K562 (cell line): ENCODE measurements around the gene CSDE1. TPM values are rescaled to one million over a fixed set of nuclear protein-coding genes. Genes with fewer than 3 reads are reported as not detected.
A peak's percentile ranks its signal among the peaks of the same experiment; 100 is the strongest.

Experiments
- ATAC-seq: fragments of 200-7000 bp; cut with Tn5 transposase; 3 replicates; pipeline ENCODE4 v1.9.1; 2020; ENCODE audit warnings: moderate library complexity
- BruUV-seq: library from RNA; stranded (reverse); fragments of 400-500 nt; replicated peaks from 2 replicates; lab custom pipeline; 2021; lab: Mats Ljungman, UMichigan
- CTCF ChIA-PET: fragments of 300-600 bp; formaldehyde crosslinking; extraction: SDS; loops from one replicate; lab custom pipeline; 2021; ENCODE audit warnings: low intra/inter-chr PET ratio; lab: Yijun Ruan, JAX
- POLR2A ChIA-PET: fragments of 300-600, 350-650 bp; sonication (Branson Sonifier 250); formaldehyde crosslinking; extraction: SDS; loops from one replicate; lab custom pipeline; 2021; ENCODE audit warnings: antibody characterized with exemption, inconsistent platforms; lab: Yijun Ruan, JAX
- DNase-seq, 4 experiments: peaks; one replicate each; pipeline versions ENCODE4 v3.0.0 to v3.0.0-alpha.2; 2011 to 2018; ENCODE audit warnings: low spot score in 3 of 4, mixed read lengths in 3 of 4; ENCODE audit errors: extremely low read depth in 1 of 4
- FAIRE-seq: peaks from 2 replicates; lab custom pipeline; 2011; peaks lifted over from hg19 to GRCh38; lab: Jason Lieb, UNC
- H2AFZ ChIP-seq: 2 replicates; pipeline ENCODE4 v1.6.0; 2011; ENCODE audit warnings: low read depth, low read length, control low read depth, inconsistent platforms
- H3K27ac ChIP-seq: fragments of 200-600 bp; 3 replicates; pipeline ENCODE4 v1.8.0; 2011; ENCODE audit warnings: low read depth, mild to moderate bottlenecking, control low read depth, inconsistent platforms, low read length, moderate library complexity, mixed read lengths; ENCODE audit errors: extremely low read depth
- H3K27me3 ChIP-seq, 2 experiments: fragments of 300-600 bp in 1 of 2; 2 replicates in 1 of 2; 3 replicates in 1 of 2; pipeline versions ENCODE4 v1.6.0 to v1.8.0; 2011; ENCODE audit warnings: inconsistent platforms in 2 of 2, low read length in 2 of 2, mild to moderate bottlenecking in 1 of 2, mixed read lengths in 1 of 2, moderate library complexity in 1 of 2; ENCODE audit not compliant: control insufficient read depth in 2 of 2, insufficient read depth in 2 of 2
- H3K36me3 ChIP-seq: fragments of 300-600 bp; 3 replicates; pipeline ENCODE4 v1.8.0; 2011; ENCODE audit warnings: mild to moderate bottlenecking, low read length, inconsistent platforms; ENCODE audit not compliant: control insufficient read depth, insufficient read depth
- H3K4me1 ChIP-seq, 2 experiments: fragments of 200-600 bp in 1 of 2; replicated peaks in 1 of 2; 2 replicates in 1 of 2; 3 replicates in 1 of 2; pipeline versions ENCODE4 v1.5.1 to v1.8.0; 2011; ENCODE audit warnings: inconsistent platforms in 2 of 2, low read length in 2 of 2, mild to moderate bottlenecking in 1 of 2, mixed read lengths in 1 of 2, moderate library complexity in 1 of 2; ENCODE audit not compliant: control insufficient read depth in 2 of 2, insufficient read depth in 2 of 2
- H3K4me2 ChIP-seq: 2 replicates; pipeline ENCODE4 v1.6.1; 2011; ENCODE audit warnings: low read length, control low read depth, inconsistent platforms, mixed read lengths; ENCODE audit not compliant: insufficient read depth
- H3K4me3 ChIP-seq: fragments of 200-600 bp; sonication (generic), shearing (Covaris generic); 2 replicates; pipeline ENCODE4 v1.5.1; 2016; ENCODE audit warnings: control low read depth, inconsistent platforms
- H3K79me2 ChIP-seq: fragments of 200-600 bp; 3 replicates; pipeline ENCODE4 v1.8.0; 2011; ENCODE audit warnings: low read length, inconsistent platforms; ENCODE audit not compliant: control insufficient read depth, insufficient read depth
- H3K9ac ChIP-seq, 2 experiments: 2 replicates each; pipeline versions ENCODE4 v1.6.0 to v1.6.1; 2011; ENCODE audit warnings: low read depth in 2 of 2, low read length in 2 of 2, control low read depth in 1 of 2, inconsistent platforms in 1 of 2, mild to moderate bottlenecking in 1 of 2, mixed read lengths in 1 of 2; ENCODE audit not compliant: insufficient read depth in 1 of 2
- H3K9me1 ChIP-seq: one replicate; pipeline ENCODE4 v1.6.0; 2011; ENCODE audit warnings: inconsistent platforms, mild to moderate bottlenecking, low read length, moderate library complexity; ENCODE audit not compliant: control insufficient read depth, insufficient read depth
- H3K9me3 ChIP-seq: replicated peaks from 2 replicates; pipeline ENCODE4 v1.5.1; 2011; ENCODE audit warnings: low read depth, low read length, inconsistent platforms; ENCODE audit not compliant: control insufficient read depth, insufficient read depth
- H4K20me1 ChIP-seq: replicated peaks from 2 replicates; pipeline ENCODE4 v1.6.1; 2011; ENCODE audit warnings: low read length, inconsistent platforms, mixed read lengths; ENCODE audit not compliant: control insufficient read depth, insufficient read depth
- HNRNPL ChIP-seq: fragments of 200-400 bp; formaldehyde crosslinking; IDR thresholded peaks from 2 replicates; pipeline ENCODE4 v1.6.1; 2017; ENCODE audit warnings: low read depth, mild to moderate bottlenecking, low read length
- MITF ChIP-seq: IDR thresholded peaks from 2 replicates; pipeline ENCODE4 v1.6.1; 2014; ENCODE audit warnings: antibody characterized with exemption
- NFRKB ChIP-seq: fragments of 450-650 bp; IDR thresholded peaks from 2 replicates; pipeline ENCODE4 v1.6.1; 2016; ENCODE audit warnings: low read depth
- NONO ChIP-seq, 2 experiments: fragments of 200-400 bp in 1 of 2; fragments of 450-650 bp in 1 of 2; formaldehyde crosslinking in 1 of 2; IDR thresholded peaks; 2 replicates each; pipeline ENCODE4 v1.6.1; 2017; ENCODE audit warnings: low read depth in 2 of 2, mild to moderate bottlenecking in 2 of 2, moderate library complexity in 2 of 2, low read length in 1 of 2
- SAFB2 ChIP-seq: fragments of 200-400 bp; formaldehyde crosslinking; IDR thresholded peaks from 2 replicates; pipeline ENCODE4 v1.6.1; 2018; ENCODE audit warnings: borderline replicate concordance, low read length, low read depth, moderate library complexity; ENCODE audit not compliant: severe bottlenecking
- TARDBP ChIP-seq: fragments of 450-650 bp; IDR thresholded peaks from 2 replicates; pipeline ENCODE4 v1.6.1; 2016
- YBX1 ChIP-seq: fragments of 450-650 bp; IDR thresholded peaks from 2 replicates; pipeline ENCODE4 v1.7.1; 2016; ENCODE audit warnings: mild to moderate bottlenecking
- ZBED1 ChIP-seq: IDR thresholded peaks from 2 replicates; pipeline ENCODE4 v1.6.1; 2014
- ZNF124 ChIP-seq: sonication (generic); formaldehyde crosslinking; IDR thresholded peaks from 2 replicates; pipeline ENCODE4 v1.8.1; 2022; ENCODE audit warnings: missing genetic modification reagents
- ZNF197 ChIP-seq: fragments of 200-800 bp; sonication (Bioruptor generic); IDR thresholded peaks from 2 replicates; pipeline ENCODE4 v1.6.1; 2016; ENCODE audit warnings: low read depth, missing genetic modification characterization, missing compliant biosample characterization
- ZNF668 ChIP-seq: fragments of 250-450 bp; sonication (Bioruptor Pico); IDR thresholded peaks from 2 replicates; pipeline ENCODE4 v1.8.0; 2022; ENCODE audit warnings: mild to moderate bottlenecking, inconsistent platforms
- ZNF778 ChIP-seq: fragments of 450-650 bp; formaldehyde crosslinking; IDR thresholded peaks from 2 replicates; pipeline ENCODE4 v1.4.0; 2020; ENCODE audit warnings: mild to moderate bottlenecking, moderate library complexity
- ZNF780A ChIP-seq: fragments of 250-450 bp; sonication (Bioruptor Pico); IDR thresholded peaks from 2 replicates; pipeline ENCODE4 v1.5.0; 2021; ENCODE audit warnings: mild to moderate bottlenecking
- WGBS: fragments of 100-300 bp; shearing (Covaris generic); methylation state at CpG from one replicate; pipeline ENCODE4 v1.1.6; 2016; ENCODE audit warnings: low coverage, mixed read lengths; ENCODE audit not compliant: insufficient coverage; ENCODE audit errors: missing lambda C conversion rate; 5-methylcytosine and 5-hydroxymethylcytosine counted together
- in situ Hi-C: fragments of 300-500 bp; cut with MboI; formaldehyde crosslinking; loops from 4 replicates; pipeline ENCODE4 v1.15.0; 2018; ENCODE audit warnings: inconsistent platforms, mixed read lengths
- intact Hi-C: fragments of 100-400 bp; cut with micrococcal nuclease; formaldehyde crosslinking; loops from 2 replicates; pipeline ENCODE4 v1.14.2; 2022
- polyA plus RNA-seq, 8 experiments: library from polyadenylated mRNA; depleted of rRNA in 4 of 8; stranded (reverse) in 5 of 8; unstranded in 3 of 8; fragments of >200 nt; fragmentation: Nextera tagmentation in 2 of 8; fragmentation: Illumina TruSeq in 1 of 8; extraction: Ambion mirVana in 2 of 8; extraction: Trizol in 1 of 8; gene quantifications; 2 replicates each; pipeline versions ENCODE4 v1.2.1 to v1.2.3, GENCODE V29; 2011 to 2014; ENCODE audit warnings: inconsistent platforms in 1 of 8, missing spikeins in 1 of 8
- total RNA-seq, 7 experiments: library from RNA; depleted of rRNA in 6 of 7; stranded (reverse); fragments of >200 nt in 6 of 7; fragmentation: Illumina TruSeq in 2 of 7; extraction: Trizol in 2 of 7; gene quantifications; 2 replicates each; pipeline versions ENCODE4 v1.2.1 to v1.2.3, GENCODE V29; 2011 to 2021; ENCODE audit warnings: low replicate concordance in 1 of 7

Gene CSDE1
- total and polyA plus RNA-seq, 9 of the 15 experiments (the other 6 are each of a cell fraction or from before 2014, with no cell fraction given), result 174 to 538 (median 403) TPM

GRCh38 chr1:114694540-114695310 lies 63.1 kb downstream of the CSDE1 start:
- no TSS peak for BruUV-seq
- ATAC-seq, result no peak
- in situ Hi-C loops, result no loop called here

GRCh38 chr1:114692947-114693346 lies 64.8 kb downstream of the CSDE1 start:
- no peak overlapping the region for H3K27ac ChIP-seq
- H3K4me2 ChIP-seq, result no peak overlapping the region
- no peaks in the 10 kb centered on the region for H4K20me1 ChIP-seq
- H3K9ac ChIP-seq, result no peak overlapping the region
- no peaks in the 10 kb centered on the region for H3K9me1 ChIP-seq
- in situ Hi-C loops (no loop called here), intact Hi-C loops (no loop called here)
- ATAC-seq (no peak), FAIRE-seq (no peak), DNase-seq (no peak)
- no peak overlapping the region for H3K4me3 ChIP-seq
- TF ChIP-seq ZNF124, result no peak
- TF ChIP-seq ZNF780A (CRISPR knock-in tag), result no peak
- TF ChIP-seq ZNF197 (CRISPR knock-in tag), result no peak
- TF ChIP-seq YBX1, result no peak
- no peak for TF ChIP-seq SAFB2
- TF ChIP-seq ZNF668 (CRISPR knock-in tag), result no peak
- no peak for TF ChIP-seq TARDBP
- TF ChIP-seq MITF, result no peak
- no peak for TF ChIP-seq HNRNPL
- H3K79me2 ChIP-seq, result no peaks in the 10 kb centered on the region
- no peaks in the 10 kb centered on the region for H3K4me1 ChIP-seq
- no peaks in the 10 kb centered on the region for H3K36me3 ChIP-seq
- ChIA-PET POLR2A (interaction anchor here (1.1 to 1.5 kb wide), 4 partner anchors 12 to 23 kb away, joined by 3 to 4 read pairs (median 4); partner anchors contain the start of gene NRAS), CTCF (no interaction called here)
- peaks cover 10 to 12% of the 10 kb centered on the region in 2 experiments for H3K27me3 ChIP-seq
- WGBS, result 8% methylated on average over 3 of the region's 3 CpGs
- no peaks in the 10 kb centered on the region for H3K9me3 ChIP-seq
- no peak overlapping the region for H2AFZ ChIP-seq
- BruUV-seq, result no TSS peak

More at GRCh38 chr1:114694540-114695310, 63.1 kb downstream of the CSDE1 start:
- ChIA-PET CTCF (interaction anchor here (0.6 kb wide), 1 partner anchor 714 kb away, joined by 3 read pairs; no protein-coding TSS in a partner anchor), POLR2A (interaction anchor here (0.5 to 2.5 kb wide), 10 partner anchors 11 to 196 kb away, joined by 3 to 14 read pairs (median 4); partner anchors contain the start of gene NRAS)
- Histone ChIP-seq H3K9ac (no peak overlapping the region), H3K79me2 (no peaks in the 10 kb centered on the region), H3K9me1 (no peaks in the 10 kb centered on the region), H3K4me3 (no peak overlapping the region), H3K4me2 (no peak overlapping the region), H2AFZ (no peak overlapping the region), H3K27ac (no peak overlapping the region), H3K36me3 (no peaks in the 10 kb centered on the region), H3K4me1 (no peaks in the 10 kb centered on the region), H3K9me3 (no peaks in the 10 kb centered on the region), H4K20me1 (no peaks in the 10 kb centered on the region), H3K27me3 (peaks cover 12 to 13% of the 10 kb centered on the region in 2 experiments)
- DNase-seq, result no peak
- 3% methylated on average over 9 of the region's 9 CpGs for WGBS
- intact Hi-C loops, result no loop called here
- FAIRE-seq, result no peak
- no peak for TF ChIP-seq NFRKB
- 0 out of 2 replicates have a peak, but pooled peaks have one; percentile 21 for TF ChIP-seq ZNF778 (CRISPR knock-in tag)
- TF ChIP-seq NONO (IDR thresholded peaks at IDR 0.05; ENCODE audit: low read depth in 2 of 2, low read length in 1 of 2), result no peak
- TF ChIP-seq ZBED1, result no peak
